ENCODE measurements around the gene DPH7. TPM values are rescaled to one million over a fixed set of nuclear protein-coding genes. Genes with fewer than 3 reads are reported as not detected.

The DPH7 gene
- total RNA-seq, 1 donor from 2014 or later, result 34.4 TPM

GRCh38 chr9:137613738-137614523, 35.2 kb upstream of the DPH7 start:
- H3K27ac Mint-ChIP-seq (ENCODE audit: unreplicated experiment), result no peak overlapping the region
- H3K4me2 ChIP-seq (ENCODE audit: low read length), result no peak overlapping the region
- H3K4me1 Mint-ChIP-seq (ENCODE audit: low read depth, unreplicated experiment), result peaks cover 21% of the 10 kb centered on the region
- H3K4me1 ChIP-seq (ENCODE audit: insufficient read depth, low read length), result peaks cover 25% of the 10 kb centered on the region
- H4K20me1 ChIP-seq (ENCODE audit: insufficient read depth, low read length), result peaks cover 7% of the 10 kb centered on the region
- no peaks in the 10 kb centered on the region for H3K27me3 ChIP-seq (ENCODE audit: insufficient read depth, low read length)
- H3K27me3 Mint-ChIP-seq (ENCODE audit: low read depth, unreplicated experiment), result no peaks in the 10 kb centered on the region
- FAIRE-seq (no peak), DNase-seq (ENCODE audit: low read depth) (no peak)
- H3K27ac ChIP-seq (ENCODE audit: low read depth, low read length), result no peak overlapping the region
- H3K36me3 Mint-ChIP-seq (ENCODE audit: low read depth, unreplicated experiment), result peaks cover 2% of the 10 kb centered on the region
- H2AFZ ChIP-seq (ENCODE audit: low read depth, low read length), result no peak overlapping the region
- H3K79me2 ChIP-seq (ENCODE audit: insufficient read depth, low read length), result peaks cover 34% of the 10 kb centered on the region
- peaks cover 2% of the 10 kb centered on the region for H3K36me3 ChIP-seq (ENCODE audit: insufficient read depth, low read length)
- no peak overlapping the region for H3K9ac ChIP-seq (ENCODE audit: low read length)
- no peak for TF ChIP-seq EZH2 (IDR thresholded peaks at IDR 0.05; ENCODE audit: insufficient read depth, low read length)
- no peak for TF ChIP-seq CTCF (IDR thresholded peaks at IDR 0.05; ENCODE audit: insufficient read depth, low read depth, low read length)
- no peaks in the 10 kb centered on the region for H3K9me3 ChIP-seq (ENCODE audit: insufficient read depth, low read depth, low read length)
- no peak overlapping the region for H3K4me3 ChIP-seq (ENCODE audit: insufficient read depth, low read depth, low read length)
- no peaks in the 10 kb centered on the region for H3K9me3 Mint-ChIP-seq (ENCODE audit: unreplicated experiment)
- H3K4me3 Mint-ChIP-seq (ENCODE audit: unreplicated experiment), result no peak overlapping the region

- Histone ChIP-seq H3K9me3 (ENCODE audit: insufficient read depth, low read depth, low read length) (no peaks in the 10 kb centered on the region), H2AFZ (ENCODE audit: low read depth, low read length) (no peak overlapping the region), H3K4me3 (ENCODE audit: insufficient read depth, low read depth, low read length) (no peak overlapping the region), H3K27me3 (ENCODE audit: insufficient read depth, low read length) (no peaks in the 10 kb centered on the region), H3K36me3 (ENCODE audit: insufficient read depth, low read length) (peaks cover 2% of the 10 kb centered on the region), H3K79me2 (ENCODE audit: insufficient read depth, low read length) (peaks cover 31% of the 10 kb centered on the region), H3K27ac (ENCODE audit: low read depth, low read length) (no peak overlapping the region), H4K20me1 (ENCODE audit: insufficient read depth, low read length) (peaks cover 7% of the 10 kb centered on the region), H3K9ac (ENCODE audit: low read length) (no peak overlapping the region), H3K4me2 (ENCODE audit: low read length) (no peak overlapping the region), H3K4me1 (ENCODE audit: insufficient read depth, low read length) (peaks cover 25% of the 10 kb centered on the region)
- Mint-ChIP-seq H3K27ac (ENCODE audit: unreplicated experiment) (peak overlapping the region; percentile 75), H3K9me3 (ENCODE audit: unreplicated experiment) (no peaks in the 10 kb centered on the region), H3K4me3 (ENCODE audit: unreplicated experiment) (no peak overlapping the region), H3K27me3 (ENCODE audit: low read depth, unreplicated experiment) (no peaks in the 10 kb centered on the region), H3K36me3 (ENCODE audit: low read depth, unreplicated experiment) (peaks cover 2% of the 10 kb centered on the region), H3K4me1 (ENCODE audit: low read depth, unreplicated experiment) (peaks cover 21% of the 10 kb centered on the region)
- DNase-seq (ENCODE audit: low read depth) (no peak), FAIRE-seq (no peak)
- TF ChIP-seq EZH2 (IDR thresholded peaks at IDR 0.05; ENCODE audit: insufficient read depth, low read length), result no peak
- no peak for TF ChIP-seq CTCF (IDR thresholded peaks at IDR 0.05; ENCODE audit: insufficient read depth, low read depth, low read length)
Observed at GRCh38 chr9:137613259-137613658, 34.5 kb upstream of the DPH7 start.

DNA sequence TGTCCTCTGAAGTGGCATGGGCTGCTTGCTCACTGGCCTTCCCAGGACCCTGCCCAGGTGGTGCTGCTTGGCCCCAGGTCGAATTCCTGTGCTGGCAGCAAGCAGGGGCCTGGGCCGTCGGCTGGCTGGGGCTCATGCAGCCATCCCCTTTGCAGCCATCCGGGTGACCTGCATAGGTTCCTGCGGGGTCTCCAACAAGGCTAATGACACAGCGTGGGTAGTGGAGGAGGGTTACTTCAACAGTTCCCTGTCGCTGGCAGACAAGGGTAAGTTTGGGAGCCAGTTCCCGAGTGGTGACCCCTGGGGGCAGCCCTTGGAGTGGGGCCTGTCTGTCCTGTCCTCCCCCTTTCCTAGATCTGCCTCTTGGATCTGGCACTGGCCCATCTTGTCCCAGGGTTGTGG, 34.0 kb upstream of the DPH7 start:
- no peaks in the 10 kb centered on the region for H3K9me3 ChIP-seq (ENCODE audit: insufficient read depth, low read depth, low read length)
- Mint-ChIP-seq H3K4me3 (ENCODE audit: unreplicated experiment) (no peak overlapping the region), H3K4me1 (ENCODE audit: low read depth, unreplicated experiment) (peaks cover 18% of the 10 kb centered on the region), H3K27ac (ENCODE audit: unreplicated experiment) (peak overlapping the region; percentile 75), H3K27me3 (ENCODE audit: low read depth, unreplicated experiment) (no peaks in the 10 kb centered on the region), H3K9me3 (ENCODE audit: unreplicated experiment) (no peaks in the 10 kb centered on the region), H3K36me3 (ENCODE audit: low read depth, unreplicated experiment) (peaks cover 2% of the 10 kb centered on the region)
- peak overlapping the region; percentile 70 for H3K27ac ChIP-seq (ENCODE audit: low read depth, low read length)
- TF ChIP-seq CTCF (IDR thresholded peaks at IDR 0.05; ENCODE audit: insufficient read depth, low read depth, low read length) (no peak), EZH2 (IDR thresholded peaks at IDR 0.05; ENCODE audit: insufficient read depth, low read length) (no peak)
- H4K20me1 ChIP-seq (ENCODE audit: insufficient read depth, low read length), result peaks cover 5% of the 10 kb centered on the region
- no peak overlapping the region for H3K4me3 ChIP-seq (ENCODE audit: insufficient read depth, low read depth, low read length)
- peak overlapping the region; percentile 71 for H3K4me2 ChIP-seq (ENCODE audit: low read length)
- H3K27me3 ChIP-seq (ENCODE audit: insufficient read depth, low read length), result no peaks in the 10 kb centered on the region
- H3K9ac ChIP-seq (ENCODE audit: low read length), result no peak overlapping the region
- H3K36me3 ChIP-seq (ENCODE audit: insufficient read depth, low read length), result peaks cover 2% of the 10 kb centered on the region
- FAIRE-seq, result no peak
- H3K4me1 ChIP-seq (ENCODE audit: insufficient read depth, low read length), result peaks cover 22% of the 10 kb centered on the region
- H2AFZ ChIP-seq (ENCODE audit: low read depth, low read length), result no peak overlapping the region
- H3K79me2 ChIP-seq (ENCODE audit: insufficient read depth, low read length), result peaks cover 26% of the 10 kb centered on the region
- DNase-seq (ENCODE audit: low read depth), result no peak
